ENCODE results near the gene TMEM255A. TPM values are rescaled to one million over a fixed set of nuclear protein-coding genes. Genes with fewer than 3 reads are reported as not detected.

TMEM255A gene
- total and polyA plus RNA-seq, 2 of the 13 experiments (the other 11 are each of a cell fraction or from before 2014, with no cell fraction given) = 0.13 to 0.40 TPM

GRCh38 chrX:120315776-120316175, 4.5 kb upstream of the TMEM255A start (continued):
- TF ChIP-seq U2AF2 (IDR thresholded peaks at IDR 0.05; ENCODE audit: low read depth, low read length) (no peak), CBX5 (CRISPR knock-in tag; IDR thresholded peaks at IDR 0.05; ENCODE audit: borderline replicate concordance) (no peak), ISX (CRISPR knock-in tag; conservative IDR thresholded peaks at IDR 0.05) (no peak), HNRNPK (IDR thresholded peaks at IDR 0.05; ENCODE audit: low read depth, low read length, poor library complexity, severe bottlenecking) (no peak), KDM4B (CRISPR knock-in tag; IDR thresholded peaks at IDR 0.05) (no peak), KIAA2018 (CRISPR knock-in tag; IDR thresholded peaks at IDR 0.05; ENCODE audit: borderline replicate concordance) (no peak), ZNF773 (CRISPR knock-in tag; IDR thresholded peaks at IDR 0.05; ENCODE audit: borderline replicate concordance) (no peak)
